GM12872 (cell line): ENCODE results near the gene CCT5.

Experiments used
- TF ChIP-seq, protein P1 (sequence below): IDR thresholded peaks from 3 replicates; pipeline ENCODE4 v1.5.1; 2011; ENCODE audit warnings: low read depth, mild to moderate bottlenecking, low read length, moderate library complexity; ENCODE audit not compliant: insufficient read depth

Gene CCT5

DNA sequence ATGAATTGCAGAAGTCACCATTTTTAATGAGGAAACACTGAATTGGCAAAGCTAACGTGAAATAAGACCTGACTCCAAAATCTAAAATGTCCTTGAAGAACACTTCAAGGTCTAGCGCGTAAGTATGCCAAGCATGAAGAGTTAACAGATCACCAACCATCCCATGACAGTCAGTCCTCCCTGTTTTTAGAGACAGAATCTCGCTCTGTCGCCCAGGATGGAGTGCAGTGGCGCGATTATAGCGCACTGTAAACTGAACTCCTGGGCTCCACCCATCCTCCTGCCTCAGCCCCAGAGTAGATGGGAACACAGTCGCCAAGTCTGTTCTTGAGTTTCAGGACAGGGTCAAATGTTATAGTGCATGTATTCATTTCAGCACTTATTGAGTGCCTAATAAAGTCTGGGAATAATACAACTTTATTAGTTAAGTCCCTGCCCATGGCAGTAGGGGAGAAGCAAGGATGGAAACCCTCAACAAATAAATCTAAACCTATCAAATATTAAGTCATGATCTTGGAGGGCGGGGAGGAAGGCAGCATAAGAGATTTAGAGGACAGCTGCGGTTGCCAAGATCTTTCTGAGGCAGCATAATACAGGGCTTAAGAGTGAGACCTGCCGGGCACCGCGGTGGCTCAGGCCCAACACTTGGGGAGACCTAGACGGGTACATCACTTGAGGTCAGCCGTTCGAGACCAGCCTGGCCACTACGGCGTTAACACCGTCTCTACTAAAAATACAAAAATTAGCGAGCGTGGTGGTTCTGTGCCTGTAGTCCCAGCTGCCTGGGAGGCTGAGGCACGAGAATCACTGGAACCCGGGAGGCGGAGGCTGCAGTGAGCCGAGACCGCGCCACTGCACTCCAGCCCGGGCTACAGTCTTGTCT lies 1.5 kb upstream of the CCT5 start:
- TF ChIP-seq, protein P1, sequence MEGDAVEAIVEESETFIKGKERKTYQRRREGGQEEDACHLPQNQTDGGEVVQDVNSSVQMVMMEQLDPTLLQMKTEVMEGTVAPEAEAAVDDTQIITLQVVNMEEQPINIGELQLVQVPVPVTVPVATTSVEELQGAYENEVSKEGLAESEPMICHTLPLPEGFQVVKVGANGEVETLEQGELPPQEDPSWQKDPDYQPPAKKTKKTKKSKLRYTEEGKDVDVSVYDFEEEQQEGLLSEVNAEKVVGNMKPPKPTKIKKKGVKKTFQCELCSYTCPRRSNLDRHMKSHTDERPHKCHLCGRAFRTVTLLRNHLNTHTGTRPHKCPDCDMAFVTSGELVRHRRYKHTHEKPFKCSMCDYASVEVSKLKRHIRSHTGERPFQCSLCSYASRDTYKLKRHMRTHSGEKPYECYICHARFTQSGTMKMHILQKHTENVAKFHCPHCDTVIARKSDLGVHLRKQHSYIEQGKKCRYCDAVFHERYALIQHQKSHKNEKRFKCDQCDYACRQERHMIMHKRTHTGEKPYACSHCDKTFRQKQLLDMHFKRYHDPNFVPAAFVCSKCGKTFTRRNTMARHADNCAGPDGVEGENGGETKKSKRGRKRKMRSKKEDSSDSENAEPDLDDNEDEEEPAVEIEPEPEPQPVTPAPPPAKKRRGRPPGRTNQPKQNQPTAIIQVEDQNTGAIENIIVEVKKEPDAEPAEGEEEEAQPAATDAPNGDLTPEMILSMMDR, result no peak

- TF ChIP-seq, protein P1, result no peak
These were observed 761 bp downstream of the CCT5 start for GRCh38 chr5:10250806-10251276.

- TF ChIP-seq, protein P1, result no peak
These were observed 1.3 kb downstream of the CCT5 start for GRCh38 chr5:10251405-10251804.

- TF ChIP-seq, protein P1, result no peak
These were observed 3.3 kb downstream of the CCT5 start for GRCh38 chr5:10253390-10253789.

DNA sequence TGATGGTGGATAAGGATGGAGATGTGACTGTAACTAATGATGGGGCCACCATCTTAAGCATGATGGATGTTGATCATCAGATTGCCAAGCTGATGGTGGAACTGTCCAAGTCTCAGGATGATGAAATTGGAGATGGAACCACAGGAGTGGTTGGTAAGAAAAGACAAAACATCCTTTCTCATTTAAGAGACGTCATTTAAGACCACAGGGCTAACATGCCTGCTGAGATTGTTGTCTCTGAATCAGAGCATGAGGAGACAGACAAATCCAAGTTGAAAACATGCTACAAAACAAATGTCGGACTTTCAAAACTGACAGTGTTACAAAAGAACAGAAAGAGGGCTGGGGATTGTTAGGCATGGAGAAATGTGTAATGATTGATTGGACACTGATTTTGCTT lies 4.6 kb downstream of the CCT5 start:
- TF ChIP-seq, protein P1, result no peak

DNA sequence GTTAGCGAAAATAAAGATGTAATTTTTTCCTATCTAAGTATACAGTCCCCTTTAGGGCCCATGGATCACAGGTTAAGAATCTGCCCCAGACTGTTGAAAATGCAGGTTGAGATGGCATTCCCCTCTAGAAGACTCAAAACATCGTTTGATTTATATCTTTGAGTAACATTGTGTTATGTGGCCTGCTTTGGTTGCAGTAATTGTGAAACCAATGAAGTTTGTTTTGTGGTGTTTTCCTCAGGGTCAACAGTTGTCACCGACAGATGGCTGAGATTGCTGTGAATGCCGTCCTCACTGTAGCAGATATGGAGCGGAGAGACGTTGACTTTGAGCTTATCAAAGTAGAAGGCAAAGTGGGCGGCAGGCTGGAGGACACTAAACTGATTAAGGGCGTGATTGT lies 7.8 kb downstream of the CCT5 start:
- TF ChIP-seq, protein P1, result no peak

GRCh38 chr5:10259899-10260298 lies 9.8 kb downstream of the CCT5 start:
- TF ChIP-seq, protein P1, result no peak
